Measurements from ENCODE around the gene RHOH. TPM values are rescaled to one million over a fixed set of nuclear protein-coding genes. Genes with fewer than 3 reads are reported as not detected.

The RHOH gene
- total RNA-seq, 1 donor from 2014 or later = not detected

- H3K4me3 ChIP-seq (ENCODE audit: insufficient read depth, low read depth, low read length) = no peak overlapping the region
- no peaks in the 10 kb centered on the region for H3K27me3 ChIP-seq (ENCODE audit: insufficient read depth, low read length)
- peaks cover 28% of the 10 kb centered on the region for H3K4me1 Mint-ChIP-seq (ENCODE audit: low read depth, unreplicated experiment)
- H3K27ac Mint-ChIP-seq (ENCODE audit: unreplicated experiment) = no peak overlapping the region
- H3K36me3 Mint-ChIP-seq (ENCODE audit: low read depth, unreplicated experiment) = no peaks in the 10 kb centered on the region
- no peaks in the 10 kb centered on the region for H3K79me2 ChIP-seq (ENCODE audit: insufficient read depth, low read length)
- H3K27me3 Mint-ChIP-seq (ENCODE audit: low read depth, unreplicated experiment) = no peaks in the 10 kb centered on the region
- no peaks in the 10 kb centered on the region for H3K36me3 ChIP-seq (ENCODE audit: insufficient read depth, low read length)
- no peaks in the 10 kb centered on the region for H3K9me3 Mint-ChIP-seq (ENCODE audit: unreplicated experiment)
- FAIRE-seq (no peak), DNase-seq (ENCODE audit: low read depth) (no peak)
- TF ChIP-seq EZH2 (IDR thresholded peaks at IDR 0.05; ENCODE audit: insufficient read depth, low read length) (no peak), CTCF (IDR thresholded peaks at IDR 0.05; ENCODE audit: insufficient read depth, low read depth, low read length) (no peak)
- peaks cover 20% of the 10 kb centered on the region for H3K4me1 ChIP-seq (ENCODE audit: insufficient read depth, low read length)
- no peaks in the 10 kb centered on the region for H3K9me3 ChIP-seq (ENCODE audit: insufficient read depth, low read depth, low read length)
- H3K9ac ChIP-seq (ENCODE audit: low read length) = no peak overlapping the region
- no peak overlapping the region for H2AFZ ChIP-seq (ENCODE audit: low read depth, low read length)
- no peaks in the 10 kb centered on the region for H4K20me1 ChIP-seq (ENCODE audit: insufficient read depth, low read length)
- no peak overlapping the region for H3K27ac ChIP-seq (ENCODE audit: low read depth, low read length)
- no peak overlapping the region for H3K4me2 ChIP-seq (ENCODE audit: low read length)
- H3K4me3 Mint-ChIP-seq (ENCODE audit: unreplicated experiment) = no peak overlapping the region
Observed at GRCh38 chr4:40258627-40259026, 61.8 kb downstream of the RHOH start.

GRCh38 chr4:40261231-40262076, 64.6 kb downstream of the RHOH start:
- Histone ChIP-seq H3K79me2 (ENCODE audit: insufficient read depth, low read length) (no peaks in the 10 kb centered on the region), H2AFZ (ENCODE audit: low read depth, low read length) (no peak overlapping the region), H3K27me3 (ENCODE audit: insufficient read depth, low read length) (no peaks in the 10 kb centered on the region), H3K4me2 (ENCODE audit: low read length) (no peak overlapping the region), H3K36me3 (ENCODE audit: insufficient read depth, low read length) (no peaks in the 10 kb centered on the region), H3K27ac (ENCODE audit: low read depth, low read length) (no peak overlapping the region), H3K9ac (ENCODE audit: low read length) (no peak overlapping the region), H3K4me3 (ENCODE audit: insufficient read depth, low read depth, low read length) (no peak overlapping the region), H4K20me1 (ENCODE audit: insufficient read depth, low read length) (no peaks in the 10 kb centered on the region), H3K4me1 (ENCODE audit: insufficient read depth, low read length) (peaks cover under 1% of the 10 kb centered on the region), H3K9me3 (ENCODE audit: insufficient read depth, low read depth, low read length) (no peaks in the 10 kb centered on the region)
- DNase-seq (ENCODE audit: low read depth) = no peak
- Mint-ChIP-seq H3K4me3 (ENCODE audit: unreplicated experiment) (no peak overlapping the region), H3K36me3 (ENCODE audit: low read depth, unreplicated experiment) (no peaks in the 10 kb centered on the region), H3K9me3 (ENCODE audit: unreplicated experiment) (no peaks in the 10 kb centered on the region), H3K27me3 (ENCODE audit: low read depth, unreplicated experiment) (no peaks in the 10 kb centered on the region), H3K27ac (ENCODE audit: unreplicated experiment) (no peak overlapping the region), H3K4me1 (ENCODE audit: low read depth, unreplicated experiment) (peaks cover 22% of the 10 kb centered on the region)
- TF ChIP-seq CTCF (IDR thresholded peaks at IDR 0.05; ENCODE audit: insufficient read depth, low read depth, low read length) = no peak
- no peak for TF ChIP-seq EZH2 (IDR thresholded peaks at IDR 0.05; ENCODE audit: insufficient read depth, low read length)
- no peak for FAIRE-seq

- no peaks in the 10 kb centered on the region for H3K36me3 Mint-ChIP-seq (ENCODE audit: low read depth, unreplicated experiment)
- DNase-seq (ENCODE audit: low read depth) (no peak), FAIRE-seq (no peak)
- H3K27ac Mint-ChIP-seq (ENCODE audit: unreplicated experiment) = no peak overlapping the region
- Histone ChIP-seq H3K36me3 (ENCODE audit: insufficient read depth, low read length) (no peaks in the 10 kb centered on the region), H3K27me3 (ENCODE audit: insufficient read depth, low read length) (no peaks in the 10 kb centered on the region), H4K20me1 (ENCODE audit: insufficient read depth, low read length) (no peaks in the 10 kb centered on the region), H3K4me3 (ENCODE audit: insufficient read depth, low read depth, low read length) (no peak overlapping the region), H3K79me2 (ENCODE audit: insufficient read depth, low read length) (no peaks in the 10 kb centered on the region), H3K4me1 (ENCODE audit: insufficient read depth, low read length) (no peaks in the 10 kb centered on the region), H2AFZ (ENCODE audit: low read depth, low read length) (no peak overlapping the region), H3K4me2 (ENCODE audit: low read length) (no peak overlapping the region), H3K27ac (ENCODE audit: low read depth, low read length) (no peak overlapping the region), H3K9ac (ENCODE audit: low read length) (no peak overlapping the region), H3K9me3 (ENCODE audit: insufficient read depth, low read depth, low read length) (no peaks in the 10 kb centered on the region)
- no peaks in the 10 kb centered on the region for H3K9me3 Mint-ChIP-seq (ENCODE audit: unreplicated experiment)
- TF ChIP-seq CTCF (IDR thresholded peaks at IDR 0.05; ENCODE audit: insufficient read depth, low read depth, low read length) = no peak
- TF ChIP-seq EZH2 (IDR thresholded peaks at IDR 0.05; ENCODE audit: insufficient read depth, low read length) = no peak
- no peaks in the 10 kb centered on the region for H3K27me3 Mint-ChIP-seq (ENCODE audit: low read depth, unreplicated experiment)
- peaks cover 26% of the 10 kb centered on the region for H3K4me1 Mint-ChIP-seq (ENCODE audit: low read depth, unreplicated experiment)
- no peak overlapping the region for H3K4me3 Mint-ChIP-seq (ENCODE audit: unreplicated experiment)
Observed at GRCh38 chr4:40262077-40262528, 65.3 kb downstream of the RHOH start.

All from astrocyte (in vitro differentiated cells and primary cell).